Neural cell (in vitro differentiated cells): ENCODE results near the gene SORL1-AS1.

ENCODE experiments used
- EP300 ChIP-seq: fragments of 450-650 bp; conservative IDR thresholded peaks from 2 replicates; pipeline ENCODE4 v1.6.1; 2014; ENCODE audit warnings: antibody characterized with exemption, mild to moderate bottlenecking, moderate library complexity; ENCODE audit not compliant: poor library complexity, severe bottlenecking
- EZH2 ChIP-seq: fragments of 200-600, 300-800 bp; shearing (Covaris generic), sonication (generic); IDR thresholded peaks from 2 replicates; pipeline ENCODE4 v1.6.1; 2014; ENCODE audit warnings: antibody characterized with exemption, low read length, borderline replicate concordance, mild to moderate bottlenecking; ENCODE audit not compliant: insufficient read depth, poor library complexity, severe bottlenecking
- POLR2AphosphoS5 ChIP-seq: IDR thresholded peaks from 2 replicates; pipeline ENCODE4 v1.6.1; 2012
- RAD21 ChIP-seq: fragments of 450-650 bp; conservative IDR thresholded peaks from 2 replicates; pipeline ENCODE4 v1.6.1; 2014; ENCODE audit warnings: antibody characterized with exemption, mild to moderate bottlenecking, moderate library complexity
- SMC3 ChIP-seq: fragments of 450-650 bp; conservative IDR thresholded peaks from 2 replicates; pipeline ENCODE4 v1.6.1; 2014; ENCODE audit warnings: antibody characterized with exemption, mild to moderate bottlenecking, moderate library complexity; ENCODE audit not compliant: poor library complexity
- TAF1 ChIP-seq: IDR thresholded peaks from 2 replicates; pipeline ENCODE4 v1.6.1; 2012; ENCODE audit warnings: low read depth
- TF ChIP-seq, protein P1 (sequence below): fragments of 450-650 bp; IDR thresholded peaks from 2 replicates; pipeline ENCODE4 v1.5.1; 2014; ENCODE audit warnings: antibody characterized with exemption, mild to moderate bottlenecking, moderate library complexity; ENCODE audit not compliant: poor library complexity, severe bottlenecking
- TF ChIP-seq, protein P2 (sequence below): IDR thresholded peaks from 2 replicates; pipeline ENCODE4 v1.6.1; 2012; ENCODE audit warnings: borderline replicate concordance

DNA sequence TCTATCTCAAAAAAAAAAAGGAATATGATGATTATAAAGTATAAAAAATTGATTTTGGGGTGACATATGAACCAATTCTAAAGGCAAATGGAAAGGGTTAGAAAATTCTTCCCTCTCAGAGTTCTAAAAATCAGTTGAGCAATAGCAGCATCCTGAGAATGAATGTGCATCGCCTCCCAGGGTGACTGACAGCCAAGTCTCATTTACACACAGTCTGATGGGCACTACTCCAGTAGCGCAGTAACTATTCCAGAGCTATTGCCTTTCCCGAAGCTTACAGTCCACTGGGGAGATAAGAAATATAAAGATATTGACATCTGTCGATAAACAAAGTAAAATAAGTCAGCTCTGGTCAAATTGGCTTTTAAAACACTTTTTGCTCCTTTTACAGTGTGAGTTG, 32.9 kb downstream of the SORL1-AS1 start:
- TF ChIP-seq, protein P1, sequence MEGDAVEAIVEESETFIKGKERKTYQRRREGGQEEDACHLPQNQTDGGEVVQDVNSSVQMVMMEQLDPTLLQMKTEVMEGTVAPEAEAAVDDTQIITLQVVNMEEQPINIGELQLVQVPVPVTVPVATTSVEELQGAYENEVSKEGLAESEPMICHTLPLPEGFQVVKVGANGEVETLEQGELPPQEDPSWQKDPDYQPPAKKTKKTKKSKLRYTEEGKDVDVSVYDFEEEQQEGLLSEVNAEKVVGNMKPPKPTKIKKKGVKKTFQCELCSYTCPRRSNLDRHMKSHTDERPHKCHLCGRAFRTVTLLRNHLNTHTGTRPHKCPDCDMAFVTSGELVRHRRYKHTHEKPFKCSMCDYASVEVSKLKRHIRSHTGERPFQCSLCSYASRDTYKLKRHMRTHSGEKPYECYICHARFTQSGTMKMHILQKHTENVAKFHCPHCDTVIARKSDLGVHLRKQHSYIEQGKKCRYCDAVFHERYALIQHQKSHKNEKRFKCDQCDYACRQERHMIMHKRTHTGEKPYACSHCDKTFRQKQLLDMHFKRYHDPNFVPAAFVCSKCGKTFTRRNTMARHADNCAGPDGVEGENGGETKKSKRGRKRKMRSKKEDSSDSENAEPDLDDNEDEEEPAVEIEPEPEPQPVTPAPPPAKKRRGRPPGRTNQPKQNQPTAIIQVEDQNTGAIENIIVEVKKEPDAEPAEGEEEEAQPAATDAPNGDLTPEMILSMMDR, result no peak
- TF ChIP-seq RAD21 (no peak), TAF1 (no peak), EP300 (no peak), SMC3 (no peak), POLR2AphosphoS5 (no peak), EZH2 (no peak)
- TF ChIP-seq, protein P2, sequence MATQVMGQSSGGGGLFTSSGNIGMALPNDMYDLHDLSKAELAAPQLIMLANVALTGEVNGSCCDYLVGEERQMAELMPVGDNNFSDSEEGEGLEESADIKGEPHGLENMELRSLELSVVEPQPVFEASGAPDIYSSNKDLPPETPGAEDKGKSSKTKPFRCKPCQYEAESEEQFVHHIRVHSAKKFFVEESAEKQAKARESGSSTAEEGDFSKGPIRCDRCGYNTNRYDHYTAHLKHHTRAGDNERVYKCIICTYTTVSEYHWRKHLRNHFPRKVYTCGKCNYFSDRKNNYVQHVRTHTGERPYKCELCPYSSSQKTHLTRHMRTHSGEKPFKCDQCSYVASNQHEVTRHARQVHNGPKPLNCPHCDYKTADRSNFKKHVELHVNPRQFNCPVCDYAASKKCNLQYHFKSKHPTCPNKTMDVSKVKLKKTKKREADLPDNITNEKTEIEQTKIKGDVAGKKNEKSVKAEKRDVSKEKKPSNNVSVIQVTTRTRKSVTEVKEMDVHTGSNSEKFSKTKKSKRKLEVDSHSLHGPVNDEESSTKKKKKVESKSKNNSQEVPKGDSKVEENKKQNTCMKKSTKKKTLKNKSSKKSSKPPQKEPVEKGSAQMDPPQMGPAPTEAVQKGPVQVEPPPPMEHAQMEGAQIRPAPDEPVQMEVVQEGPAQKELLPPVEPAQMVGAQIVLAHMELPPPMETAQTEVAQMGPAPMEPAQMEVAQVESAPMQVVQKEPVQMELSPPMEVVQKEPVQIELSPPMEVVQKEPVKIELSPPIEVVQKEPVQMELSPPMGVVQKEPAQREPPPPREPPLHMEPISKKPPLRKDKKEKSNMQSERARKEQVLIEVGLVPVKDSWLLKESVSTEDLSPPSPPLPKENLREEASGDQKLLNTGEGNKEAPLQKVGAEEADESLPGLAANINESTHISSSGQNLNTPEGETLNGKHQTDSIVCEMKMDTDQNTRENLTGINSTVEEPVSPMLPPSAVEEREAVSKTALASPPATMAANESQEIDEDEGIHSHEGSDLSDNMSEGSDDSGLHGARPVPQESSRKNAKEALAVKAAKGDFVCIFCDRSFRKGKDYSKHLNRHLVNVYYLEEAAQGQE, result no peak
